H1 (cell line): ENCODE data around the gene MRPS5. TPM values are rescaled to one million over a fixed set of nuclear protein-coding genes. Genes with fewer than 3 reads are reported as not detected.

Source experiments
- HDAC2 ChIP-seq, 2 experiments: fragments of 300-600 bp in 1 of 2; sonication (generic) in 1 of 2; IDR thresholded peaks; 2 replicates each; pipeline ENCODE4 v1.6.1; 2011 to 2012; ENCODE audit warnings: low read depth in 2 of 2, low read length in 2 of 2, mild to moderate bottlenecking in 2 of 2, moderate library complexity in 2 of 2, borderline replicate concordance in 1 of 2, inconsistent platforms in 1 of 2
- polyA plus RNA-seq, 7 experiments: library from polyadenylated mRNA; depleted of rRNA in 3 of 7; stranded (reverse) in 5 of 7; unstranded in 2 of 7; fragments of >200 nt in 5 of 7; fragments of 200-250 nt in 2 of 7; gene quantifications; 1 replicate in 5 of 7; 2 replicates in 1 of 7; 4 replicates in 1 of 7; pipeline versions ENCODE4 v1.2.1 to v1.2.3, GENCODE V29; 2011 to 2013; ENCODE audit warnings: missing spikeins in 2 of 7, mixed read lengths in 2 of 7
- total RNA-seq: library from RNA; stranded (reverse); fragmentation: NEBNext Ultra II Directional; extraction: Animal tissue kit (Norgen Biotek cat#: 25700); gene quantifications from 2 replicates; pipeline ENCODE4 v1.2.1, GENCODE V29; 2021

Gene MRPS5
- total and polyA plus RNA-seq, 2 of the 8 experiments (the other 6 are each of a cell fraction or from before 2014, with no cell fraction given) = 36.7 to 53.0 TPM

GRCh38 chr2:95041060-95041823, 80.4 kb downstream of the MRPS5 start (continued):
- TF ChIP-seq HDAC2 (IDR thresholded peaks at IDR 0.05; ENCODE audit: borderline replicate concordance in 1 of 2, low read depth in 2 of 2, low read length in 2 of 2) = no peak
